ENCODE results near the gene ZGLP1. TPM values are rescaled to one million over a fixed set of nuclear protein-coding genes. Genes with fewer than 3 reads are reported as not detected.
A peak's percentile ranks its signal among the peaks of the same experiment; 100 is the strongest.

The ZGLP1 gene
- total RNA-seq, 1 donor from 2014 or later = 0.35 TPM

GRCh38 chr19:10333758-10334587, 24.4 kb upstream of the ZGLP1 start:
- peak overlapping the region; percentile 92 for H3K4me3 ChIP-seq (ENCODE audit: low read depth, low read length)
- TF ChIP-seq CTCF (conservative IDR thresholded peaks at IDR 0.05; ENCODE audit: low read depth, low read length) = no peak
- DNase-seq (ENCODE audit: low read depth) = no peak

GRCh38 chr19:10332965-10333757, 23.5 kb upstream of the ZGLP1 start, which contains the start of gene RAVER1:
TSS of gene RAVER1 (minus strand) at chr19:10333529. CDS start at chr19:10333507, 22 bp downstream.
- DNase-seq (ENCODE audit: low read depth) = peak; percentile 56
- TF ChIP-seq CTCF (conservative IDR thresholded peaks at IDR 0.05; ENCODE audit: low read depth, low read length) = no peak
- H3K4me3 ChIP-seq (ENCODE audit: low read depth, low read length) = peak within 1 kb of the TSS; percentile 92

GRCh38 chr19:10332158-10332964, 22.7 kb upstream of the ZGLP1 start:
- no peak for TF ChIP-seq CTCF (conservative IDR thresholded peaks at IDR 0.05; ENCODE audit: low read depth, low read length)
- H3K4me3 ChIP-seq (ENCODE audit: low read depth, low read length) = peak overlapping the region; percentile 92
- DNase-seq (ENCODE audit: low read depth) = no peak

GRCh38 chr19:10329555-10329954, 19.9 kb upstream of the ZGLP1 start:
- no peak overlapping the region for H3K4me3 ChIP-seq (ENCODE audit: low read depth, low read length)
- no peak for DNase-seq (ENCODE audit: low read depth)
- TF ChIP-seq CTCF (conservative IDR thresholded peaks at IDR 0.05; ENCODE audit: low read depth, low read length) = no peak

- no peak overlapping the region for H3K4me3 ChIP-seq (ENCODE audit: low read depth, low read length)
- no peak for TF ChIP-seq CTCF (conservative IDR thresholded peaks at IDR 0.05; ENCODE audit: low read depth, low read length)
- DNase-seq (ENCODE audit: low read depth) = no peak
These were observed 19.2 kb upstream of the ZGLP1 start for GRCh38 chr19:10328558-10329429.

- no peak overlapping the region for H3K4me3 ChIP-seq (ENCODE audit: low read depth, low read length)
- no peak for DNase-seq (ENCODE audit: low read depth)
- no peak for TF ChIP-seq CTCF (conservative IDR thresholded peaks at IDR 0.05; ENCODE audit: low read depth, low read length)
These were observed 18.2 kb upstream of the ZGLP1 start for GRCh38 chr19:10327793-10328192.

All from epithelial cell of proximal tubule (primary cell).